ENCODE results near the gene FFAR4. TPM values are rescaled to one million over a fixed set of nuclear protein-coding genes. Genes with fewer than 3 reads are reported as not detected.
A peak's percentile ranks its signal among the peaks of the same experiment; 100 is the strongest.

Gene FFAR4
- total RNA-seq (2014; rRNA removed; shearing (Covaris generic)) (not detected in 2 replicates), polyA plus RNA-seq (2016; fragmentation: Nextera tagmentation; extraction: Ambion mirVana) (0.06 TPM in 1 of 2 replicates, not detected in the other)
- long read RNA-seq: 0 reads

GRCh38 chr10:93566435-93567276 lies at the start of gene FFAR4:
Gene FFAR4, plus strand, starts transcription at chr10:93566665. Its CDS starts 56 bp downstream, at chr10:93566721.
- no peaks in the 10 kb centered on the region for H3K79me2 ChIP-seq (replicated peaks; ENCODE audit: insufficient read depth)
- peak within 1 kb of the TSS; percentile 90 for H3K4me2 ChIP-seq
- H3K27ac ChIP-seq (ENCODE audit: low read depth): no peak within 1 kb of the TSS
- Mint-ChIP-seq H3K27me3 (ENCODE audit: insufficient read depth, low read depth, poor library complexity) (peaks cover 57% of the 10 kb centered on the region), H3K36me3 (ENCODE audit: low read depth) (no peaks in the 10 kb centered on the region), H3K4me1 (peaks cover 14% of the 10 kb centered on the region), H3K4me3 (peak within 1 kb of the TSS; percentile 81), H3K27ac (no peak within 1 kb of the TSS), H3K9me3 (no peaks in the 10 kb centered on the region)
- DNase-seq (ENCODE audit: low spot score) (peak; percentile 70), ATAC-seq (peak; percentile 72)
- peak within 1 kb of the TSS; percentile 95 for H2AFZ ChIP-seq
- H3K4me1 ChIP-seq (ENCODE audit: insufficient read depth): peaks cover 6% of the 10 kb centered on the region
- H3K36me3 ChIP-seq (ENCODE audit: insufficient read depth): no peaks in the 10 kb centered on the region
- no peaks in the 10 kb centered on the region; the same call in 1 of the 2 replicates for H4K20me1 ChIP-seq (replicated peaks; ENCODE audit: insufficient read depth)
- no peaks in the 10 kb centered on the region for H3K9me2 ChIP-seq (ENCODE audit: insufficient read depth)
- H3F3A ChIP-seq (replicated peaks; ENCODE audit: low read depth): peaks cover 7% of the 10 kb centered on the region; the same call in 1 of the 2 replicates
- H3K4me3 ChIP-seq: peak within 1 kb of the TSS; percentile 66
- H3K27me3 ChIP-seq (ENCODE audit: insufficient read depth): peaks cover 84% of the 10 kb centered on the region
- TF ChIP-seq EZH2 (IDR thresholded peaks at IDR 0.05; ENCODE audit: low read depth, unreplicated experiment): peak; percentile 41
- TF ChIP-seq NANOG (IDR thresholded peaks at IDR 0.05; ENCODE audit: borderline replicate concordance): no peak
- peak; percentile 60 for TF ChIP-seq EZH2phosphoT487 (IDR thresholded peaks at IDR 0.05; ENCODE audit: unreplicated experiment)
- TF ChIP-seq CREB1 (CRISPR knock-in tag; IDR thresholded peaks at IDR 0.05; ENCODE audit: low read depth): 0 out of 2 replicates have a peak, but pooled peaks have one; percentile 3

GRCh38 chr10:93518531-93518930 lies 47.9 kb upstream of the FFAR4 start:
- DNase-seq (ENCODE audit: low spot score) (no peak), ATAC-seq (no peak)
- no peak overlapping the region for H3K4me2 ChIP-seq
- H3K4me3 ChIP-seq: no peak overlapping the region
- peaks cover 9% of the 10 kb centered on the region for H3K27me3 Mint-ChIP-seq (ENCODE audit: insufficient read depth, low read depth, poor library complexity)
- no peak overlapping the region for H3K27ac ChIP-seq (ENCODE audit: low read depth)
- peaks cover 39% of the 10 kb centered on the region for H3K9me3 Mint-ChIP-seq
- peaks cover 84% of the 10 kb centered on the region for H3K36me3 Mint-ChIP-seq (ENCODE audit: low read depth)
- H3K79me2 ChIP-seq (replicated peaks; ENCODE audit: insufficient read depth): no peaks in the 10 kb centered on the region
- H3K27ac Mint-ChIP-seq: no peak overlapping the region
- peaks cover 7% of the 10 kb centered on the region; the same call in 1 of the 2 replicates for H3K9me2 ChIP-seq (ENCODE audit: insufficient read depth)
- H4K20me1 ChIP-seq (replicated peaks; ENCODE audit: insufficient read depth): no peaks in the 10 kb centered on the region
- no peak overlapping the region for H2AFZ ChIP-seq
- H3K4me1 Mint-ChIP-seq: no peaks in the 10 kb centered on the region
- no peaks in the 10 kb centered on the region for H3K27me3 ChIP-seq (ENCODE audit: insufficient read depth)
- no peak overlapping the region for H3K4me3 Mint-ChIP-seq
- no peaks in the 10 kb centered on the region for H3K4me1 ChIP-seq (ENCODE audit: insufficient read depth)
- no peaks in the 10 kb centered on the region for H3F3A ChIP-seq (replicated peaks; ENCODE audit: low read depth)
- H3K36me3 ChIP-seq (ENCODE audit: insufficient read depth): peaks cover 70% of the 10 kb centered on the region
- TF ChIP-seq STAT1 (IDR thresholded peaks at IDR 0.05; ENCODE audit: unreplicated experiment) (no peak), NANOG (IDR thresholded peaks at IDR 0.05; ENCODE audit: borderline replicate concordance) (no peak), POLR2AphosphoS5 (IDR thresholded peaks at IDR 0.05; ENCODE audit: low read depth) (no peak), JUNB (IDR thresholded peaks at IDR 0.05; ENCODE audit: unreplicated experiment) (no peak)
- TF ChIP-seq, protein P1, sequence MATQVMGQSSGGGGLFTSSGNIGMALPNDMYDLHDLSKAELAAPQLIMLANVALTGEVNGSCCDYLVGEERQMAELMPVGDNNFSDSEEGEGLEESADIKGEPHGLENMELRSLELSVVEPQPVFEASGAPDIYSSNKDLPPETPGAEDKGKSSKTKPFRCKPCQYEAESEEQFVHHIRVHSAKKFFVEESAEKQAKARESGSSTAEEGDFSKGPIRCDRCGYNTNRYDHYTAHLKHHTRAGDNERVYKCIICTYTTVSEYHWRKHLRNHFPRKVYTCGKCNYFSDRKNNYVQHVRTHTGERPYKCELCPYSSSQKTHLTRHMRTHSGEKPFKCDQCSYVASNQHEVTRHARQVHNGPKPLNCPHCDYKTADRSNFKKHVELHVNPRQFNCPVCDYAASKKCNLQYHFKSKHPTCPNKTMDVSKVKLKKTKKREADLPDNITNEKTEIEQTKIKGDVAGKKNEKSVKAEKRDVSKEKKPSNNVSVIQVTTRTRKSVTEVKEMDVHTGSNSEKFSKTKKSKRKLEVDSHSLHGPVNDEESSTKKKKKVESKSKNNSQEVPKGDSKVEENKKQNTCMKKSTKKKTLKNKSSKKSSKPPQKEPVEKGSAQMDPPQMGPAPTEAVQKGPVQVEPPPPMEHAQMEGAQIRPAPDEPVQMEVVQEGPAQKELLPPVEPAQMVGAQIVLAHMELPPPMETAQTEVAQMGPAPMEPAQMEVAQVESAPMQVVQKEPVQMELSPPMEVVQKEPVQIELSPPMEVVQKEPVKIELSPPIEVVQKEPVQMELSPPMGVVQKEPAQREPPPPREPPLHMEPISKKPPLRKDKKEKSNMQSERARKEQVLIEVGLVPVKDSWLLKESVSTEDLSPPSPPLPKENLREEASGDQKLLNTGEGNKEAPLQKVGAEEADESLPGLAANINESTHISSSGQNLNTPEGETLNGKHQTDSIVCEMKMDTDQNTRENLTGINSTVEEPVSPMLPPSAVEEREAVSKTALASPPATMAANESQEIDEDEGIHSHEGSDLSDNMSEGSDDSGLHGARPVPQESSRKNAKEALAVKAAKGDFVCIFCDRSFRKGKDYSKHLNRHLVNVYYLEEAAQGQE (IDR thresholded peaks at IDR 0.05; ENCODE audit: unreplicated experiment): no peak
- TF ChIP-seq, protein P2, sequence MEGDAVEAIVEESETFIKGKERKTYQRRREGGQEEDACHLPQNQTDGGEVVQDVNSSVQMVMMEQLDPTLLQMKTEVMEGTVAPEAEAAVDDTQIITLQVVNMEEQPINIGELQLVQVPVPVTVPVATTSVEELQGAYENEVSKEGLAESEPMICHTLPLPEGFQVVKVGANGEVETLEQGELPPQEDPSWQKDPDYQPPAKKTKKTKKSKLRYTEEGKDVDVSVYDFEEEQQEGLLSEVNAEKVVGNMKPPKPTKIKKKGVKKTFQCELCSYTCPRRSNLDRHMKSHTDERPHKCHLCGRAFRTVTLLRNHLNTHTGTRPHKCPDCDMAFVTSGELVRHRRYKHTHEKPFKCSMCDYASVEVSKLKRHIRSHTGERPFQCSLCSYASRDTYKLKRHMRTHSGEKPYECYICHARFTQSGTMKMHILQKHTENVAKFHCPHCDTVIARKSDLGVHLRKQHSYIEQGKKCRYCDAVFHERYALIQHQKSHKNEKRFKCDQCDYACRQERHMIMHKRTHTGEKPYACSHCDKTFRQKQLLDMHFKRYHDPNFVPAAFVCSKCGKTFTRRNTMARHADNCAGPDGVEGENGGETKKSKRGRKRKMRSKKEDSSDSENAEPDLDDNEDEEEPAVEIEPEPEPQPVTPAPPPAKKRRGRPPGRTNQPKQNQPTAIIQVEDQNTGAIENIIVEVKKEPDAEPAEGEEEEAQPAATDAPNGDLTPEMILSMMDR (conservative IDR thresholded peaks at IDR 0.05; ENCODE audit: low read depth in 2 of 2): no peak
